EH (cell line): ENCODE data around the gene ARL6IP1.
"Not testable (repeated sequence)": the region's sequence is repeated elsewhere in the genome, so short reads cannot be mapped to it uniquely, and the experiment has no call there.

Source experiments
- DNase-seq: peaks from one replicate; pipeline ENCODE4 v3.0.0-alpha.2; 2015; ENCODE audit warnings: low read depth

ARL6IP1 gene

DNA sequence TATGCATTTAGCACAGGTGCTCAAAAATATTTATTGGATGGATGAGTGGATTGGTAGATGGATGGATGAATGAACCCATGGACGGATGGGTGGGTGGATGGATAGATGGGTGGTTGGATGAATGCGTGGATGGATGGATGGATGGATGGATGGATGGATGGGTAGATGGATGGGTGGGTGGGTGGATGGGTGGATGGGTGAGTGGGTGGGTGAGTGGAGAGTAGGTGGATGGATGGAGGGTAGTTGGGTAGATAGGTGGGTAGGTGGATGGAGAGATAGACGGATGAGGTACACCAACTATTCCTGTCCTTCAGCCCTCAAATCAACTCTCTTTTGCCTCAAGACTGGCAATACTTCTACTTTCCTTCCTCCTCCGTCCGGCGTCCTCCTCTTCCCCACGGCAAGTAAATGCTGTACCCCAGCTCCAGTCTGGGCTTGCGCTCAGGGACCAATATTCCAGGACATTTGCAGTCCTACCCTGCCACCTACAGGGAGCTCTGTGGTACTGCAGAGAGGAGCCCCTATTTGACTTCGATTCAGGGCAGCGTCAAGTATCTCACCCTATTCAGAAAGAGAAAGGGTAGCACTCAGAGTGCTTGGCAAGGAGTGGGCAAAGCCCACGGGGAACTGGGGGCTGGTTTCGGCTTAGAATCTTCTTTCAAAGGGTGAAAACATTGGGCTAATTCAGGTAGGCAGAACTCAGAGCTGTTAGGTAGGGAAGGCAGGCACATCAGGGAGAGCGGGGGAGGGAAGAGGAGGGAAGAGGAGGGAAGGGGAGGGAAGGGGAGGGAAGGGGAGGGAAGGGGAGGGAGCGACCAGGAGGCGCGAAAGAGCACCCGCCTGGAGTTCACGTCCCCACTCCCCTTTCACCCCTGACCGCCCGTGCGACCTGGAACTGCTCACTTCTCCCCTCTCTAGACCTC is 41.5 kb downstream of the ARL6IP1 start:
- DNase-seq, result peak; percentile 22

DNA sequence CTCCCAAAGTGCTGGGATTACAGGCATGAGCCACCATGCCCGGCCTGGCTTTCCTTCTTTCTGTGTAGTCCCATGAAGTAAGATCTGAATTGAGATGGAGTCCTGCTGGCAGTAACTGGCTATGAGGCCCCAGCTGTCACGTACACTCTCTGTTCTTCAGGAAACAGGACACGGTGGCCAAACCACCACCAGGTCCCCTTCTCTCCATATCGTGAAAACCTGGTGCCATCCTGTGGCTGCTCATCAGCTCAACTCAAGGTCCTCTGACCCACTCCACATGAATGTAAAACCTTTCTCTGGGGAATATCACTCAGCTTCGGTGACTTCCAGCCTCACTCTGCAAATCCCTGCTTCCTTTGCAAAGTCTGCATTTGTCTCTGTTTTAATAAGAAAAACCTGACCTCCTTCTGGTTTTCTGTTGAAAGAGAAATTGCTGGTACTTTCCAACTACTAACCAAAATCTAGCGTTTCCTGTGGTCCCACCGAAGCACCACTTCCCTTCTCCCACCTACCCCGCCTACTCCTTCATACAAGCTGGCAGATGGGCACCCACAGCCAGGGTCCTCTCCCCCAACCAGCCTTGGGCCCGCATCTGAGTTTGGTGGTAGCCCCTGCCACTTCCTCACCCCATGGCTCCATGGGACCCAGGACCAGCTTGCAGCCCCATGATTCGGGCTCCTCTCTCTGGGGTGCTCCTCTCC is 43.2 kb downstream of the ARL6IP1 start:
- not testable (repeated sequence) for DNase-seq

DNA sequence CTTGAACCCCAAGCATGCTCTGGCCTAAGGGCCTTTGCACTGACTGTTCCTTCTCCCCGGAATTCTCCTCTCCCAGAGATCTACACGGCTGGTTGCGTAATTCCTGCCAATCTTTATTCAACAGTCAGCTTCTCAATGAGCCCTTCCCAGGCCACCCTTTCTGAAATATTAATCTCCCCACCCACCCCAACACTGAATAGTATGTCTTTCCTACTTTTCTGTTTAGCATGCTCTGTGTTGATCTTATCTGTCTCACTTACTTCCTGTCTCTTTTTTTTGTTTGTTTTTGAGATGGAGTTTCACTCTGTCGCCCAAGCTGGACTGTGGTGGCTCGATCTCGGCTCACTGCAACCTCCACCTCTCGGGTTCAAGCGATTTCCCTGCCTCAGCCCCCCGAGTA is 44.7 kb downstream of the ARL6IP1 start:
- not testable (repeated sequence) for DNase-seq

DNA sequence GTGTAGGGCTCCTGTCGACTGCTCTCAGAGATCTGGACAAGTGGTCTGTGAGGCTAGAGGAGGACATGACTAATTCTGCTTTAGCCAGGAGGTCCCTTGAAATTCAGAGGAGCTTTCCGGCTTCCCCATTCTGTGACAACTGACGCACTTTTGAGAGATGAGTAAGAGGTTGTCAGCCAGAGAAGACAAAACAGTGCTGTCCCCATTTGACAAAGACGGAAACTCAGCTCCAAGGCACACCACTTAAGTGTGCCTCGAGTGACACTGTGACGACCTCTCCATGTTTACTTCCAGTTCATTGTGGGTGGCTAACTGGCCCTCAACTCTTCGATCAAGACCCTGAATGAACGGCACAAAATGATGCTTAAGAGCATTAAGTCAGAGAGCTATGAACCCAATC is 58.5 kb downstream of the ARL6IP1 start:
- not testable (repeated sequence) for DNase-seq
